Fibroblast of the aortic adventitia (primary cell): ENCODE data around the gene ZHX3. TPM values are rescaled to one million over a fixed set of nuclear protein-coding genes. Genes with fewer than 3 reads are reported as not detected.

ENCODE experiments used
- DNase-seq: peaks from one replicate; pipeline ENCODE4 v3.0.0-alpha.2; 2010; ENCODE audit warnings: low read depth
- H3K4me3 ChIP-seq: 2 replicates; pipeline ENCODE4 v1.5.1; 2011; ENCODE audit warnings: low read depth, mild to moderate bottlenecking, control low read depth, low read length, moderate library complexity
- total RNA-seq: library from RNA; depleted of rRNA; stranded (reverse); fragments of >200 nt; gene quantifications from 2 replicates; pipeline ENCODE4 v1.2.3, GENCODE V29; 2012; ENCODE audit warnings: low replicate concordance
- TF ChIP-seq, protein P1 (sequence below): IDR thresholded peaks from 2 replicates; pipeline ENCODE4 v1.5.1; 2011; ENCODE audit warnings: mild to moderate bottlenecking, low read length, control low read depth, inconsistent platforms; ENCODE audit not compliant: insufficient read depth

ZHX3 gene
- total RNA-seq, 1 donor = 47.2 TPM

DNA sequence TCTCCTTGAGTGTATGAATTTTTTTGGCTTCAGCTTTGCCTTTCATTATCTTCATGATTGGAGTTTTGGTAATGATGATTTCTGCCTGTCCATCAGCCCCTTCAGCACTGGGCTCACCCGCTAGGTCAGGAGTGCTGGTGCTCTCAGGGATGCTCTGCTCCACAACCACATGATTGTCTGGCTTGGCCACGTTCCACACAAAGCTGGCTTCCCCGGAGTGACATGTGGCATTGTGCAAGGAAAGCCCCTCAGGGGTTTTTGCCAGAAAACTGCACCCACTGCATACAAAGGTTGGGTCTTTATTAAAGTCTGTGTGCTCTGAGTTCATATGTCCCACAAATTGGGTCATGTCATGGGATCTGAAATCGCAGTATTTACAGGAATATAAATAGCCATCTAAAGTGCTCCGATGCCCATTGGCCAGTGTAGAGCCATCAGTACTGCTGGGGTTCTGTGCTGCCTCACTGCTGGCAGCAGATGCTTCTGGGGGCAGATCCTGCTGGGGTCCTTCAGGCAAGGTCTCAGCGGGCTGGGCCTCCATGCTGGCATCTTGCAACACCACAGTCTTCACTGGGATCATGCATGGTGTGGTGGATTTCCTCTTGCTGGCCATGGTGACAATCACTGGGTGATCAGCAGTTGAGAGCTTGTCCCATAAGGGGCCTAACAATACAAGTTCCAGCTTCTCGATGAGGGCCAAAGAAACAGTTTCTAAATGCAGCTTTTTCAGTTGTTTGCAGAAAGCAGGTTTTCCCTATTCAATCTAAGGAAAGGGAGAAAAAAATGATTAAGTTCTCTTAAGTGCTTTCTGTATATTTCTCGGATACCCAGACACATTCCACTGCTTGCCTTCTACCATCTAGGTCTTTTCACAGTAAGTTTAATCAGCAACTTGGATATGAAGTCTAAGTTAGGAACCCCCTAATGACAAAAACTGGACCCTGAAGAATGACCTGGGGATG lies 112.9 kb downstream of the ZHX3 start:
- TF ChIP-seq, protein P1, sequence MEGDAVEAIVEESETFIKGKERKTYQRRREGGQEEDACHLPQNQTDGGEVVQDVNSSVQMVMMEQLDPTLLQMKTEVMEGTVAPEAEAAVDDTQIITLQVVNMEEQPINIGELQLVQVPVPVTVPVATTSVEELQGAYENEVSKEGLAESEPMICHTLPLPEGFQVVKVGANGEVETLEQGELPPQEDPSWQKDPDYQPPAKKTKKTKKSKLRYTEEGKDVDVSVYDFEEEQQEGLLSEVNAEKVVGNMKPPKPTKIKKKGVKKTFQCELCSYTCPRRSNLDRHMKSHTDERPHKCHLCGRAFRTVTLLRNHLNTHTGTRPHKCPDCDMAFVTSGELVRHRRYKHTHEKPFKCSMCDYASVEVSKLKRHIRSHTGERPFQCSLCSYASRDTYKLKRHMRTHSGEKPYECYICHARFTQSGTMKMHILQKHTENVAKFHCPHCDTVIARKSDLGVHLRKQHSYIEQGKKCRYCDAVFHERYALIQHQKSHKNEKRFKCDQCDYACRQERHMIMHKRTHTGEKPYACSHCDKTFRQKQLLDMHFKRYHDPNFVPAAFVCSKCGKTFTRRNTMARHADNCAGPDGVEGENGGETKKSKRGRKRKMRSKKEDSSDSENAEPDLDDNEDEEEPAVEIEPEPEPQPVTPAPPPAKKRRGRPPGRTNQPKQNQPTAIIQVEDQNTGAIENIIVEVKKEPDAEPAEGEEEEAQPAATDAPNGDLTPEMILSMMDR = no peak
- no peak for DNase-seq
- no peak overlapping the region for H3K4me3 ChIP-seq

DNA sequence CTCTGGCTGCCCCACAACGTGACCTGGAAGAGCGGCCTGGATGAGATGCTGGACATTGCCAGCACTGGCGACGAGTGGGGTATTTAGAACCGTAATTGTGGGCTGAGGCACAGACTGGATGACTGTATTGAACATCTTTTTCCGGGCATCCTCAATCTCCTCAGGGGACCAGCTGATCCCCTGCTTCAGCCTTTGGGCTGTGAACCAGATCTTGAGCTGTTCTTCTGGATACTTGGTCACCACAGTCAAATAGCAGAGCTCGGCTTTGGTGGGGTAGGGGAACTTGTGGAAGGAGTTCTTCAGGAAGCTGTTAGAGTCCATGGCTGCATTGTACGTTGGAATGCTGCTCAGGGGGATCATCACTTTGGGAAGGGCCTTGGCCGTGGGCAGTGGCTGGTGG lies 113.9 kb downstream of the ZHX3 start:
- no peak for DNase-seq
- H3K4me3 ChIP-seq = no peak overlapping the region
- TF ChIP-seq, protein P1 = no peak

DNA sequence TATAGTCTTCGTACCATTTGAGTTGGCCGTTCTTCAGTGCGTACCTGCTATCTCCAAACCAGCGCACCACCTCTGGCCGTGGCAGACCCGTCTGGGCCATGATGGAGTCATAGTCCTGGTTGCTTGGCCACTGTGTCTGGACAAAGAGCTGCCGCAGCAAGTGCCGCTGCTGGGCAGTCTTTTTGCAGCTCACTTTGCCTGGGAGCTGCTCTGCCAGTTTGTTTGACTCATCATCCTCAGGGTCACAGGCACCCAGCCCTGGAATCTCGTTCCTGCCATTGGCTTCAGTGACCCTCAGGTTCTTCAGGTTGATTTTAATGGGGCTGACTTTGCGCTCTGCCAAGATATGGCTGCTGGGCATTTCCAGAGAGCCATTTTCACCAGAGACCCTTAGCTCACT lies 115.1 kb downstream of the ZHX3 start:
- no peak for DNase-seq
- no peak overlapping the region for H3K4me3 ChIP-seq
- TF ChIP-seq, protein P1 = no peak

DNA sequence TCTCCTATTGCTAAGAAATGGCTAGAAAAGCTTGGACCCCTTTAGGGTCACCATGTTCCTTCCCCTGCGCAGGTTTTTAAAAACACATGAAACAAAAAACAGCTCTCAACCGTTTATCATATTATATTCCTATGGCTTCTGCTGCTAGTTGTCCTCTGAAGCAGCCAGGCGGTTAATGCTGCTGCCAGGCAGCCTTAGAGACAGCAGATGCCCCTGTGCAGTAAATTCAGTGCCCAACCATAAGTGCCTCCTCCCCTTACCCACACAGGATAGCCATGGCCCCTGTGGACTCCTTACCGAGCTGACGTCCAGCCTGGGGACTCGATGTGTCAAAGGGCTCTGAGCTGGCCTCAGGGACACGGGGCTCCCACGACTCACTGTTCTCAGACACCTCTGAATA lies 115.8 kb downstream of the ZHX3 start:
- DNase-seq = no peak
- no peak overlapping the region for H3K4me3 ChIP-seq
- TF ChIP-seq, protein P1 = no peak

DNA sequence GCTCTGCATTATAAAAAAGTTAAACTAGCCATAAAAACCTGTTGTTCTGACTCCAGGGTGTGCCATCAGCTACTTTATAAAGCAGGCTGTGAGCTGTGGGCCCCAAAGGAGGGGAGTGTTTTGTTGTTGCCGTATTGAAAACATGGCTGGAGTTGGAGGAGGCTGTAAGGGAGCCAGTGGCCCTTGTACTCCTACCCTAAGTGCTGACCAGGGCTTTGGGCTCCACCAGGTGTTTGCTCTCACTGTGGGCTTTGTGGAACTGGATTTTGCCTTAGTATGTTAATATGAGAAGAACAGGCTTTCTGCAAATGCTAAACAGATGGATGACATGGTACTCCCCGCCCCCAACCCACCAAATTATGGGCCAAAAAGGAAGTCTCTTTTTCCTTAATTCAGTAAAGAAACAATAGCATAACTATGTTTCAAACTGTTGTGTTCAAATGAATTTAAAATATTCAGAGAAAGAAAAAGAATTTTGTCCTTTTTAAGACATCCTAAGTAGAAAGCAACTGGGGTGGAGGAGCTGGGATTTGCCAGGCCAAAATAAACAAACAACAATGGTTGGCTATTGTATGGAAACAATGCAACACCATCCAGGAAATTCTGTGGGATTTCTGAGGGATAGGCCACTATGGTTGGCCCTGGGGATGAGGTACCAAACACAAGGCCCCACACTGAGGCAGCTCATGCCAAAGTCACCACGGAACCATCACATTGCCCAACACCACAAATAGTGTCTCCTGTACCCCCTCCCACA lies 116.9 kb downstream of the ZHX3 start:
- no peak overlapping the region for H3K4me3 ChIP-seq
- TF ChIP-seq, protein P1 = no peak
- peak; percentile 64 for DNase-seq

DNA sequence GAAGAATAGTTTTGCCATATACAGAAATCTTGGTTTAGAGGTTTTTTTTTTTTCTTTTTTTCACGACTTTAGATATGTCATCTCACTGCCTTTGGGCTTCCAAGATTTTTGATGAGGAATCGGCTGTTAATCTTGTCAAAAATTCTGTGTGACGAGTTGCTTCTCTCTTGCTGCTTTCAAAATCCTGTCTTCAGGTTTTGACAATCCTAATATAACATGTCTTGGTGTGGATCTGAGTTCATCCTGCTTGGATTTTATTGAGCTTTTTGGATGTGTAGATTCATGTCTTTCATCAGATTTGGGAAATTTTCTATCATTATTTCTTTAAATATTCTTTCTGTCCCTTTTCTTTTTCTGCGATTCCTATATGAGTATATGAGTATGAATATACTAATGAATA lies 119.1 kb downstream of the ZHX3 start:
- no peak overlapping the region for H3K4me3 ChIP-seq
- DNase-seq = no peak
- TF ChIP-seq, protein P1 = no peak
